ENCODE results near the gene PLTP. TPM values are rescaled to one million over a fixed set of nuclear protein-coding genes. Genes with fewer than 3 reads are reported as not detected.

PLTP gene
- total RNA-seq, 2 donors from 2014 or later: 92.1 to 123 TPM

GRCh38 chr20:45917790-45918141 lies 5.8 kb upstream of the PLTP start:
- Histone ChIP-seq H3K36me3 (ENCODE audit: control insufficient read depth, insufficient read depth, low read length) (no peaks in the 10 kb centered on the region), H3K9ac (ENCODE audit: extremely low read depth, low read length, poor library complexity, severe bottlenecking) (no peak overlapping the region), H3K27ac (ENCODE audit: low read depth, low read length) (no peak overlapping the region), H3K4me1 (ENCODE audit: control insufficient read depth, insufficient read depth, low read length) (no peaks in the 10 kb centered on the region), H3K9me3 (ENCODE audit: control insufficient read depth, low read length) (no peaks in the 10 kb centered on the region), H3K4me3 (ENCODE audit: low read length) (no peak overlapping the region), H3K27me3 (ENCODE audit: control insufficient read depth, insufficient read depth, low read length, poor library complexity, severe bottlenecking) (peaks cover 6% of the 10 kb centered on the region)
- Mint-ChIP-seq H3K27me3 (ENCODE audit: insufficient read depth) (peaks cover 30% of the 10 kb centered on the region), H3K4me1 (peaks cover 7% of the 10 kb centered on the region), H3K36me3 (ENCODE audit: low read depth) (no peaks in the 10 kb centered on the region), H3K9me3 (no peaks in the 10 kb centered on the region), H3K4me3 (no peak overlapping the region), H3K27ac (no peak overlapping the region)
- WGBS, 2 experiments (ENCODE audit: insufficient coverage in 1 of 2, insufficient read length in 1 of 2): 89 to 94% methylated on average over 3 to 5 of the region's 5 CpGs
- DNase-seq: no peak
- TF ChIP-seq CTCF (conservative IDR thresholded peaks at IDR 0.05): no peak

GRCh38 chr20:45913116-45913515 lies 1.2 kb upstream of the PLTP start:
- Histone ChIP-seq H3K27me3 (ENCODE audit: control insufficient read depth, insufficient read depth, low read length, poor library complexity, severe bottlenecking) (peaks cover 6% of the 10 kb centered on the region), H3K9ac (ENCODE audit: extremely low read depth, low read length, poor library complexity, severe bottlenecking) (no peak overlapping the region), H3K27ac (ENCODE audit: low read depth, low read length) (no peak overlapping the region), H3K9me3 (ENCODE audit: control insufficient read depth, low read length) (no peaks in the 10 kb centered on the region), H3K36me3 (ENCODE audit: control insufficient read depth, insufficient read depth, low read length) (peaks cover 14% of the 10 kb centered on the region), H3K4me3 (ENCODE audit: low read length) (no peak overlapping the region), H3K4me1 (ENCODE audit: control insufficient read depth, insufficient read depth, low read length) (peaks cover 4% of the 10 kb centered on the region)
- Mint-ChIP-seq H3K9me3 (no peaks in the 10 kb centered on the region), H3K36me3 (ENCODE audit: low read depth) (peaks cover 6% of the 10 kb centered on the region), H3K27ac (no peak overlapping the region), H3K27me3 (ENCODE audit: insufficient read depth) (peaks cover 20% of the 10 kb centered on the region), H3K4me1 (peaks cover 12% of the 10 kb centered on the region), H3K4me3 (no peak overlapping the region)
- no peak for TF ChIP-seq CTCF (conservative IDR thresholded peaks at IDR 0.05)
- WGBS, 2 experiments (ENCODE audit: insufficient coverage in 1 of 2, insufficient read length in 1 of 2): 93 to 100% methylated on average over 1 to 4 of the region's 5 CpGs
- no peak for DNase-seq

- Histone ChIP-seq H3K27me3 (ENCODE audit: control insufficient read depth, insufficient read depth, low read length, poor library complexity, severe bottlenecking) (peaks cover 6% of the 10 kb centered on the region), H3K9ac (ENCODE audit: extremely low read depth, low read length, poor library complexity, severe bottlenecking) (peak overlapping the region; percentile 72), H3K4me3 (ENCODE audit: low read length) (peak overlapping the region; percentile 89), H3K9me3 (ENCODE audit: control insufficient read depth, low read length) (no peaks in the 10 kb centered on the region), H3K36me3 (ENCODE audit: control insufficient read depth, insufficient read depth, low read length) (peaks cover 22% of the 10 kb centered on the region), H3K27ac (ENCODE audit: low read depth, low read length) (peak overlapping the region; percentile 95), H3K4me1 (ENCODE audit: control insufficient read depth, insufficient read depth, low read length) (peaks cover 4% of the 10 kb centered on the region)
- H3K27ac Mint-ChIP-seq: no peak overlapping the region
- 42 to 44% methylated on average over 4 of the region's 4 CpGs for WGBS, 2 experiments (ENCODE audit: insufficient coverage in 1 of 2, insufficient read length in 1 of 2)
- H3K9me3 Mint-ChIP-seq: no peaks in the 10 kb centered on the region
- DNase-seq: no peak
- H3K4me3 Mint-ChIP-seq: peak overlapping the region; percentile 71
- TF ChIP-seq CTCF (conservative IDR thresholded peaks at IDR 0.05): no peak
- H3K36me3 Mint-ChIP-seq (ENCODE audit: low read depth): peaks cover 14% of the 10 kb centered on the region
- peaks cover 18% of the 10 kb centered on the region for H3K27me3 Mint-ChIP-seq (ENCODE audit: insufficient read depth)
- peaks cover 12% of the 10 kb centered on the region for H3K4me1 Mint-ChIP-seq
Observed at GRCh38 chr20:45912344-45912682, 358 bp upstream of the PLTP start.
